Testis (tissue), 2 donors: ENCODE data around the gene CCDC74B.
"Not testable (repeated sequence)": the region's sequence is repeated elsewhere in the genome, so short reads cannot be mapped to it uniquely, and the experiment has no call there.

Source experiments
- POLR2A ChIP-seq: fragments of 450-650 bp; IDR thresholded peaks from one replicate; pipeline ENCODE4 v1.6.1; 2017; ENCODE audit warnings: antibody characterized with exemption, mild to moderate bottlenecking, moderate library complexity
- TF ChIP-seq, protein P1 (sequence below), 3 experiments: fragments of 450-650 bp in 2 of 3; fragments of 200-600 bp in 1 of 3; sonication (generic) in 1 of 3; IDR thresholded peaks; one replicate each; pipeline ENCODE4 v1.5.1; 2016 to 2019; ENCODE audit warnings: antibody characterized with exemption in 3 of 3, mild to moderate bottlenecking in 2 of 3, moderate library complexity in 1 of 3

DNA sequence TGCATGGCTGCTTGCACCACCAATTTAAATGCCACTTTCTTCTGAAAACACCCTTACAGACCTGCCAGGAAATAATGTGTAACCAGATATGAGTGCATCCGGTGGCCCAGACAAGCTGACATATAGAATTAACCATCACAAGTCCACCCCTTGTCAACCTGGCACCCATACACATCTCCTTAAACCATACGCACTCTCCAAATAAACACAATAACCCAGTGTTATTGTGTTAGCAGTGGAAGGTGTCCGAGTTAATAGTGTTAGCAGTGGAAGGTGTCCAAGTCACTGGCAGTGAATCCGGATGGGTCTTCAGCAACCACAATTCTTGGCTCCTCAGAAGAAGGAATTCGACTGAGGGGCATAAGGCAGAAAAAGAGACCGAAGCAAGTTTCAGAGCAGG is 3.6 kb upstream of the CCDC74B start:
- TF ChIP-seq, protein P1, sequence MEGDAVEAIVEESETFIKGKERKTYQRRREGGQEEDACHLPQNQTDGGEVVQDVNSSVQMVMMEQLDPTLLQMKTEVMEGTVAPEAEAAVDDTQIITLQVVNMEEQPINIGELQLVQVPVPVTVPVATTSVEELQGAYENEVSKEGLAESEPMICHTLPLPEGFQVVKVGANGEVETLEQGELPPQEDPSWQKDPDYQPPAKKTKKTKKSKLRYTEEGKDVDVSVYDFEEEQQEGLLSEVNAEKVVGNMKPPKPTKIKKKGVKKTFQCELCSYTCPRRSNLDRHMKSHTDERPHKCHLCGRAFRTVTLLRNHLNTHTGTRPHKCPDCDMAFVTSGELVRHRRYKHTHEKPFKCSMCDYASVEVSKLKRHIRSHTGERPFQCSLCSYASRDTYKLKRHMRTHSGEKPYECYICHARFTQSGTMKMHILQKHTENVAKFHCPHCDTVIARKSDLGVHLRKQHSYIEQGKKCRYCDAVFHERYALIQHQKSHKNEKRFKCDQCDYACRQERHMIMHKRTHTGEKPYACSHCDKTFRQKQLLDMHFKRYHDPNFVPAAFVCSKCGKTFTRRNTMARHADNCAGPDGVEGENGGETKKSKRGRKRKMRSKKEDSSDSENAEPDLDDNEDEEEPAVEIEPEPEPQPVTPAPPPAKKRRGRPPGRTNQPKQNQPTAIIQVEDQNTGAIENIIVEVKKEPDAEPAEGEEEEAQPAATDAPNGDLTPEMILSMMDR (IDR thresholded peaks at IDR 0.05) = not testable (repeated sequence)
- TF ChIP-seq POLR2A = not testable (repeated sequence)
